ENCODE results near the gene ALPL. TPM values are rescaled to one million over a fixed set of nuclear protein-coding genes. Genes with fewer than 3 reads are reported as not detected.

The ALPL gene
- total RNA-seq, 2 donors from 2014 or later = 6.3 to 15.6 TPM

DNA sequence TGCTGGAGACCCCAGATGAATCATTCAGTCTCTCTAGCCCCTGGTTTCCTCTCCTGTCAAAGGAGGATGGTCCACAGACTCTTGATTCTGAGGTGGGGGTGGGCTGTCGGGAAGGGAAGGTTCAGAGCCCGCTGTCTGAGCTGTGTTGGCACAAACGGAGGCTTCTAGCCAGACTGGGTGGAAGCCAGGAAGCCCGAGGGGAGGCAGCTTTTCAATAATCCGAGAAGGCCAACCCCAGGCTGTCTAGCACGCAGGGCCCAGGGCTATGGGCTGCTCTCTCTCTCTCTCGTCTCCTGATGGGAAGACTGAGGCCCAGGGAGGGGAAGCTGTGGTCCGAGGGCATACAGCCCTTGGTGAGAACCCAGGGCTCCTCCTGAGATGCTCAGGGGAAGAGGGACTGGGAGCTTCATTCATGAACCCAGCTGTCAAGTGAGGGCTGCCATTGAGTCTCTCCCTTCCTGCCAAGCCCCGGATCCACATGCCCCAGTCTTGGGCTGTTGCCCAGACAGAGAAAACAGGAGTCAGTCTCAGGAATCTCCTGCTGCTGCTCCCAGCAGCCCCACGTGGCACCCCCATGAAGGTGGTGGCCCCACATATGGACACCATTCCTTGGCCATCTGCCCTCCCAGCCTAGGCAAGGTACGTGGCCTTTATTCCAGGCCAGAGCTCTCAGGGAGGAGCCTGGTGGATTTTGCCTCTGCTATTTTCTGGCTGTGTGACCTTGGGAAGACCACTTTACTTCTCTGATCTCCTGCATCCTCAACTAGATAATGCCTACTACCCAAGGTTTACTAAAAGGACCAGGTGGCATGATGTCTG is 115.6 kb downstream of the ALPL start:
- Histone ChIP-seq H3K27me3 (replicated peaks; ENCODE audit: insufficient read depth) (no peaks in the 10 kb centered on the region), H3K36me3 (no peaks in the 10 kb centered on the region), H3K4me3 (no peak overlapping the region), H3K27ac (peak overlapping the region; percentile 62 to 67), H3K4me1 (replicated peaks) (peaks cover 32% of the 10 kb centered on the region), H3K9me3 (no peaks in the 10 kb centered on the region)
- DNase-seq (ENCODE audit: low spot score) = no peak
- intact Hi-C loops (cut with DNase I) = no loop called here
- WGBS = 42% methylated on average over 11 of the region's 11 CpGs
- TF ChIP-seq, protein P1, sequence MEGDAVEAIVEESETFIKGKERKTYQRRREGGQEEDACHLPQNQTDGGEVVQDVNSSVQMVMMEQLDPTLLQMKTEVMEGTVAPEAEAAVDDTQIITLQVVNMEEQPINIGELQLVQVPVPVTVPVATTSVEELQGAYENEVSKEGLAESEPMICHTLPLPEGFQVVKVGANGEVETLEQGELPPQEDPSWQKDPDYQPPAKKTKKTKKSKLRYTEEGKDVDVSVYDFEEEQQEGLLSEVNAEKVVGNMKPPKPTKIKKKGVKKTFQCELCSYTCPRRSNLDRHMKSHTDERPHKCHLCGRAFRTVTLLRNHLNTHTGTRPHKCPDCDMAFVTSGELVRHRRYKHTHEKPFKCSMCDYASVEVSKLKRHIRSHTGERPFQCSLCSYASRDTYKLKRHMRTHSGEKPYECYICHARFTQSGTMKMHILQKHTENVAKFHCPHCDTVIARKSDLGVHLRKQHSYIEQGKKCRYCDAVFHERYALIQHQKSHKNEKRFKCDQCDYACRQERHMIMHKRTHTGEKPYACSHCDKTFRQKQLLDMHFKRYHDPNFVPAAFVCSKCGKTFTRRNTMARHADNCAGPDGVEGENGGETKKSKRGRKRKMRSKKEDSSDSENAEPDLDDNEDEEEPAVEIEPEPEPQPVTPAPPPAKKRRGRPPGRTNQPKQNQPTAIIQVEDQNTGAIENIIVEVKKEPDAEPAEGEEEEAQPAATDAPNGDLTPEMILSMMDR (IDR thresholded peaks at IDR 0.05) = no peak
- no peak for TF ChIP-seq POLR2A (IDR thresholded peaks at IDR 0.05)

DNA sequence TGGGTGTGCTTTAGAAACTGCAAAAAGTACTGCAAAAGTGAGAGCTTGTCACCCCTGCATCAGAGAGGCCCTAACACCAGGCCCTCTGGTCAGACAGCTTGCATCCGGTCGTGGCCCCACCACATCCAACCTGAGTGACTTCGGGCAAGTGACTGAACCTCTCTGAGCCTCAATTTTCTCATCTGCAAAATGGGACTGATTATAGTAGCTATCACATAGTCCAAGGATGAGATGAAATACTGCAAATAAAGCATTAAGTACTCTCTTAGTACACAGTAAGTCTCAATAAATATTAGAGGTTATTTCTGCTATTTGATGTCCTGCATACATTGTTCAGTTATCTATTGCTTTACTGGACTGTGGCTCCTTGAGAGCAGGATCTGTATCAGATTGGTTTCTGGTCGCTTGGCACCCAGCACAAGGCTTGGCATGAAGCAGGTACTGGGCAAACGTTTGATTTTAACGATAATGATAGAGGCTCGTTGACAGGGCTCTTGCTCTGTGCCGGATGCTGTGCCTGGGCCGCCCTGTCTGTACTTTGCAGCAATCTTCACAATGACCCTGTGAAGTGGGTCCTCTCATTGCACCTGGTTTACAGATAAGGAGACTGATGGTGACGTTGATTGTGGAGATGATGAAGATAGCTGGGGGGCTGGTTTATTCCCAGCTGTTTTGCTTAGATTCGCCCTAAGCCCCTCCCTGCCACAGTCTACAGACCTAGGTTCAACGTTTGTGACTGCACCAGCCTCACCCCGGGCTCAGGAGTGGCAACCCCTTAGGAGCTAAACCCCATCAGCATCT is 116.4 kb downstream of the ALPL start:
- Histone ChIP-seq H3K27me3 (replicated peaks; ENCODE audit: insufficient read depth) (no peaks in the 10 kb centered on the region), H3K9me3 (no peaks in the 10 kb centered on the region), H3K4me1 (replicated peaks) (peaks cover 32% of the 10 kb centered on the region), H3K27ac (peak overlapping the region; percentile 2 to 67), H3K36me3 (no peaks in the 10 kb centered on the region), H3K4me3 (no peak overlapping the region)
- DNase-seq (ENCODE audit: low spot score) = peak; percentile 56
- TF ChIP-seq POLR2A (IDR thresholded peaks at IDR 0.05) (no peak), POLR2AphosphoS5 (IDR thresholded peaks at IDR 0.05) (peak; percentile 66)
- WGBS = 62% methylated on average over 13 of the region's 13 CpGs
- intact Hi-C loops (cut with DNase I) = no loop called here

DNA sequence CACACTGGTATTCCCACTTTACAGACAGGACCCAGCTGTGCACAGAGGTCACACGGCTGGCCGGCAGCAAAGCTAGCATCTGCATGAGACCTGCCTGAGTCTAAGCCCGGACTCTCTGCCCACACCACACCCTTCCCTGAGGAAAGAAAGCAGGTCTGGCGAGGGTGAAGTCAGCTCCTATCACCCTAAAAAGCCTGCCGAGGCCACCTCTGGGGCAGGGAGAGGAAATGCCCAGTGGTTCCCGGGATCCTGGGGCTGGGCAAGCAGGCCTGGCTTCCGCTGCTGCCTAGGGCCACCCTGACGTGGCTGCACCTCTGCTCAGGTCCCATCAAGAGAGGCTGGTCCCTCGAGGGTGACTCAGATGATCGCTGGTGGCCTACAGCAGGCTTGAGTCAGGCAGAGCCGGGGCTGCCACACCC is 117.7 kb downstream of the ALPL start:
- Histone ChIP-seq H3K4me3 (no peak overlapping the region), H3K36me3 (no peaks in the 10 kb centered on the region), H3K27ac (peak overlapping the region in 1 of 2 donors; percentile 67), H3K27me3 (replicated peaks; ENCODE audit: insufficient read depth) (no peaks in the 10 kb centered on the region), H3K9me3 (no peaks in the 10 kb centered on the region), H3K4me1 (replicated peaks) (peaks cover 26% of the 10 kb centered on the region)
- TF ChIP-seq POLR2AphosphoS5 (IDR thresholded peaks at IDR 0.05) = no peak
- no peak for TF ChIP-seq POLR2A (IDR thresholded peaks at IDR 0.05)
- TF ChIP-seq, protein P1 (IDR thresholded peaks at IDR 0.05) = no peak
- 90% methylated on average over 11 of the region's 11 CpGs for WGBS
- intact Hi-C loops (cut with DNase I) = no loop called here
- DNase-seq (ENCODE audit: low spot score) = no peak

Other genes starting within 250 kb of the ALPL start
- 100 to 1,000 TPM; 113 to 146 TPM for gene ECE1, start 219.0 kb upstream of the ALPL start, total RNA-seq
- 10 to 100 TPM; 13.9 to 19.7 TPM for gene NBPF3, start 69.3 kb upstream of the ALPL start, total RNA-seq
- 10 to 100 TPM; 22.9 to 36.1 TPM for gene RAP1GAP, start 159.9 kb downstream of the ALPL start, total RNA-seq

Data from prostate gland (tissue), 2 donors.